Measurements from ENCODE around the gene PPFIA1.

DNA sequence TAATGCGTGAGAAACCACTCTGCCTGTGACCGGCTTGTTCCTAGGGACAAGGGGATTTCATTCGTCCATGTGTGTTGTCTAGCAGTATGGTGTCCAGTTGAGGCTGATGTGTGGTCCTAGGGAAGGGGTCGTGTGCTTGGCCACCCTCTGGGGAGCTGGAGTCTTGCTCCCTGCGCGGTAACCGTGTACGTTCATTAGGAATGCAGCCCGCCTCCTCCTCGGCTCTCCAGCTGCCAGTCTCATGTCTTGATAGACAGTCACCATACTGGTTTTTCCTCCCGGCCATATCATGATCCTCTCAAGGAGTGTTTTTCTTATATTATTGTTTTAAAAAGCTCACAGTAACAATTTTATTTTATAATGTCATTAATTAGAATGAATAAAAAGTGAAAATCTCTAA, 133.8 kb downstream of the PPFIA1 start:
- no peak for TF ChIP-seq POLR2AphosphoS5 (IDR thresholded peaks at IDR 0.05)
- TF ChIP-seq, protein P1, sequence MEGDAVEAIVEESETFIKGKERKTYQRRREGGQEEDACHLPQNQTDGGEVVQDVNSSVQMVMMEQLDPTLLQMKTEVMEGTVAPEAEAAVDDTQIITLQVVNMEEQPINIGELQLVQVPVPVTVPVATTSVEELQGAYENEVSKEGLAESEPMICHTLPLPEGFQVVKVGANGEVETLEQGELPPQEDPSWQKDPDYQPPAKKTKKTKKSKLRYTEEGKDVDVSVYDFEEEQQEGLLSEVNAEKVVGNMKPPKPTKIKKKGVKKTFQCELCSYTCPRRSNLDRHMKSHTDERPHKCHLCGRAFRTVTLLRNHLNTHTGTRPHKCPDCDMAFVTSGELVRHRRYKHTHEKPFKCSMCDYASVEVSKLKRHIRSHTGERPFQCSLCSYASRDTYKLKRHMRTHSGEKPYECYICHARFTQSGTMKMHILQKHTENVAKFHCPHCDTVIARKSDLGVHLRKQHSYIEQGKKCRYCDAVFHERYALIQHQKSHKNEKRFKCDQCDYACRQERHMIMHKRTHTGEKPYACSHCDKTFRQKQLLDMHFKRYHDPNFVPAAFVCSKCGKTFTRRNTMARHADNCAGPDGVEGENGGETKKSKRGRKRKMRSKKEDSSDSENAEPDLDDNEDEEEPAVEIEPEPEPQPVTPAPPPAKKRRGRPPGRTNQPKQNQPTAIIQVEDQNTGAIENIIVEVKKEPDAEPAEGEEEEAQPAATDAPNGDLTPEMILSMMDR (IDR thresholded peaks at IDR 0.05): no peak
- TF ChIP-seq POLR2A (IDR thresholded peaks at IDR 0.05): no peak
- no peak for TF ChIP-seq EP300 (IDR thresholded peaks at IDR 0.05)
